ENCODE measurements around the gene PRDX5.
A peak's percentile ranks its signal among the peaks of the same experiment; 100 is the strongest.

The PRDX5 gene

GRCh38 chr11:64324692-64325469 lies 7.0 kb downstream of the PRDX5 start:
- DNase-seq (ENCODE audit: low read depth) = no peak

GRCh38 chr11:64327375-64327774 lies 9.5 kb downstream of the PRDX5 start:
- DNase-seq (ENCODE audit: low read depth) = no peak

- DNase-seq (ENCODE audit: low read depth) = no peak
These were observed 10.1 kb downstream of the PRDX5 start for GRCh38 chr11:64327993-64328392.

DNA sequence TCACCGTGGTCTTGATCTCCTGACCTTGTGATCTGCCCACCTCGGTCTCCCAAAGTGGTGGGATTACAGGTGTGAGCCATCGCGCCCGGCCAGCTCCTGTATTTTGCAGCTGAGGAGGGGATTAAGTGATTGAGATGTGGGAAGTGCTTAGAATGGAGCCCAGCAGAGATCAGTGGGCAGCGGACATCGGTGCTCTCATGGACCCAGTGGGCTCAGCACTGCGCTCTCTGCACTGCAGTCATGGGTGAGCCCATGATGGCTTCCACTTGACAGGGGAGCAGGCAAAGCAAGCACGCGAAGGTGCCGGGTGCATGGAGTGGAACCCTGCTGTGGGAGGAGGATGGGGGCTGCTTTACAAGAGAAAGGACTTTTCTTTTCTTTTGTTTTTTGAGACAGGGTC lies 13.0 kb downstream of the PRDX5 start:
- DNase-seq (ENCODE audit: low read depth) = no peak

DNA sequence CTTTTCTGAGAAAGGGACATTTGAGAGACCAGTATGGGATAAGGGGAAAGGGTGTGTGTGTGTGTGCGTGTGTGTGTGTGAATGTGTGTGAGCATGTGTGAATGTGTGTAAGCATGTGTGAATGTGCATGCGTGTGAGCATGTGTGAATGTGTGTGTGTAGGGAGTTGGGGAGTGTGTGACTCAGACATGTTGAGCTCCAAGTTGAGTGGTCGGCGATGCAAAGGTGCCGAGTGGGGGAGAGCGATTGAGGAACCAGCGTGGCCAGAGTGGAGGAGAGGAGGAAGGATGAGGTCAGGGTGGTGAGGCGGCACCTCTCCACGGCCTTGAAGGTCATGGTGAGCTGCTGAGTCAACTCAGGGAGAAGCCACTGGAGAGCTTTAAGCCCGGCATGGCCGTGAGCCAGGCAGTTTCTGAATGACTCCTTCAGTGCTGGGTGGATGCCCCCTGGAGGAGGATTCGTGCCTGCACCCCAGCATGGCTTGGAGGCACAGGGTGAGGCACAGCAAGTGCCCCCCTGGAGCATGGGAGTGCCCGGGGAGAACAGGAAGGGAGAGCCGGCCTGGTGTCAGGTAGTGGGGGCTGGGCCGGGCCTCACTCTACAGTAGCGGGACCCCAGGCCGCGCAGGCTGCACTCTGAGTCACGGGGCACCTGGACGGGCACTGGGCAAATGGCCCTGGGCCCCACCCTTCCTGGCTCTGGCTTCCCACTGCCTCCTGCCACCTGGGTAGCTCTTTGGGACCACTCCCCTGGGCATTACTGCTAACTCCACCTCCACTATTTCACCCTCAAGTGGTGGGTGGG lies 13.8 kb downstream of the PRDX5 start:
- peak; percentile 79 for DNase-seq (ENCODE audit: low read depth)

- DNase-seq (ENCODE audit: low read depth) = no peak
These were observed 15.6 kb downstream of the PRDX5 start for GRCh38 chr11:64333556-64333955.

DNA sequence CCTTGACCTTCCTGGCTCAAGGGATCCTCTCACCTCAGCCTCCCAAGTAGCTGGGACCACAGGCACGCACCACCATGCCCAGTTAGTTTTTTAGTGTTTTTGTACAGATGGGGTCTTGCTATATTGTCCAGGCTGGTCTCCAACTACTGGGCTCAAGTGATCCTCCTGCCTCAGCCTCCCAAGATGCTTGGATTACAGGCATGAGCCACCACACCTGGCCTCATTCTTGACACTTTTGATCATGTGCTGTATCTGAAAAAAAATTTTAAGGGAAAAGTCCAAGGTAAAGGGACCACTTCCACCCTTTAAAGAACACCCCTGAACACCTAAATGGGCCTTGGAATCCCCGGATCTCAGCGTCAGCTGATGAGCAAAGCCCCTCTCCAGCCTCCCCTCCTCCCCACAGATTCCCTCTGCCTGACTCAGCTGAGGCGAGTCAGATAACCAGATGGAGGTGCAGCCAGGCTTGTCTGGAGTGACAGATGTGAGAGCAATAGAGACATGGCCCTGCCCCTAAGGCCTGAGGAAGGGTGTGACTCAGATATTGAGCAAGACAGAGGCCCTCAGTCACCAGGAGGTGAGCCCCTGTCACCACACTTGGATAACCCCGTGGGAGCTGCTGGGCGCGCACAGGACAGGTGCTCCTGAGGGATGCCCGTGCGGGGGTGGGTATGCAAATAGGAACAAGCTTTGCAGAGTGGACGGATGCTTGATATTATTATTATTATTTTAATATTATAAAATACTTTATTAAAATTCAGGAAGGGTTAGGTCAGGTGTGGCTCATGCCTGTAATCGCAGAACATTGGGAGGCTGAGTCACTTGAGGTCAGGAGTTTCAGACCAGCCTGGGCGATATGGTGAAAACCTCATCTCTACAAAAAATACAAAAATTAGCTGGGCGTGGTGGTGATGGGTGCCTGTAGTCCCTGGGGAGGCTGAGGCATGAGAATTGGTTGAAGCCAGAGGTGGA lies 17.1 kb downstream of the PRDX5 start:
- peak; percentile 62 for DNase-seq (ENCODE audit: low read depth)

- no peak for DNase-seq (ENCODE audit: low read depth)
These were observed 19.8 kb downstream of the PRDX5 start for GRCh38 chr11:64337538-64338249.

- DNase-seq (ENCODE audit: low read depth) = no peak
These were observed 20.8 kb downstream of the PRDX5 start for GRCh38 chr11:64338716-64339115.

DNA sequence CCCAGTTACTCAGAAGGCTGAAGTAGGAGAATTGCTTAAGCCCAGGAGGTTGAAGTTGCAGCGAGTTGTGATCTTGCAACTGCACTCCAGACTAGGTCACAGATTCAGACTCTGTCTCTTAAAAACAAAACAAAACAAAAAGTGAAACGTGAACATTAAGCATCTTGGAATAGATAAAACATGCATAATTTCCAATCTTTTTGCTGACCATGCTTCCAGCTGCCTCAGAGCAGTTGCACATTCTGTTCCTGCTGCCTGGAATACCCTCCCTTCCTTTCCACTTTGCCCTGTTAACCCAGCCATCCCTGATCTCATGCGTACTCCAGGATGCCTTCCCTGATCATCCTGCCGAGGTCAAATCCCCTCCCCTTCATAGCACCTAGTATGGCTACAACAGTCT lies 21.4 kb downstream of the PRDX5 start:
- no peak for DNase-seq (ENCODE audit: low read depth)

DNA sequence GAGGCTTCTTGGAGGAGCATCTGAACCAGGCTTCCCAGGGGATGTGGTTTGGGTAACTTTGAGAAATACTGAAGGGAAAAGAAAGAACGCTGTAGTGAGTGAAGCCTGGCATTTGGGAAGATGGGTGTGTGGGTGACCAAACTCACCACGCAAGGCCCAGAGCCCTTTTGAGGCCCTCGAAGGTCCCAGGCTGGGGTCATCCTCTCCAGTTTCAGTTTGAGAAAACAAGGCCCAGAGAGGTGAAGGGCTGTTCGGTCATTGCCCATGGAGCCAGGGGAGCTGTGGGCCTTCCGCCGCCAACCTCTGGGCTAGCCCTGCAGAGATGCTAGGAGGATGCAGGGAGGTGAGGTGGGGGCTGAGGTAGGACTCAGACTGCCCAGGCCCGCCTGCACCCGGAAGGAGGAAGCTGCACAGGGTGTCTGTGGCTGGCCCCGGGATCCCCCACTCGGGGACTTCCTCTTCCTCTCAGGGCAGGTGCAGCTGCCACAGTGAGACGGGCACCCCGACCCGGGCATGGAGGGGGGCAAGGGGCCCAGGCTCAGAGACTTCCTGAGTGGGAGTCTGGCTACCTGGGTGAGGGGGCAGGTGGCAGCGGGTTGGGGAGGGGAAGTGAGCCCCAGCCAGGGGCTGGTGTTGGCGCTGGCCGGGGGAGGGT lies 22.0 kb downstream of the PRDX5 start, which contains the start of gene CCDC88B:
Gene CCDC88B (plus strand): TSS at position 451 of the 655 bp plus-strand sequence. CDS start 63 bp downstream, at position 514.
- peak; percentile 72 for DNase-seq (ENCODE audit: low read depth)

GRCh38 chr11:64340671-64341335 lies 22.9 kb downstream of the PRDX5 start:
- DNase-seq (ENCODE audit: low read depth) = peak; percentile 74

GRCh38 chr11:64341429-64341828 lies 23.5 kb downstream of the PRDX5 start:
- no peak for DNase-seq (ENCODE audit: low read depth)

DNA sequence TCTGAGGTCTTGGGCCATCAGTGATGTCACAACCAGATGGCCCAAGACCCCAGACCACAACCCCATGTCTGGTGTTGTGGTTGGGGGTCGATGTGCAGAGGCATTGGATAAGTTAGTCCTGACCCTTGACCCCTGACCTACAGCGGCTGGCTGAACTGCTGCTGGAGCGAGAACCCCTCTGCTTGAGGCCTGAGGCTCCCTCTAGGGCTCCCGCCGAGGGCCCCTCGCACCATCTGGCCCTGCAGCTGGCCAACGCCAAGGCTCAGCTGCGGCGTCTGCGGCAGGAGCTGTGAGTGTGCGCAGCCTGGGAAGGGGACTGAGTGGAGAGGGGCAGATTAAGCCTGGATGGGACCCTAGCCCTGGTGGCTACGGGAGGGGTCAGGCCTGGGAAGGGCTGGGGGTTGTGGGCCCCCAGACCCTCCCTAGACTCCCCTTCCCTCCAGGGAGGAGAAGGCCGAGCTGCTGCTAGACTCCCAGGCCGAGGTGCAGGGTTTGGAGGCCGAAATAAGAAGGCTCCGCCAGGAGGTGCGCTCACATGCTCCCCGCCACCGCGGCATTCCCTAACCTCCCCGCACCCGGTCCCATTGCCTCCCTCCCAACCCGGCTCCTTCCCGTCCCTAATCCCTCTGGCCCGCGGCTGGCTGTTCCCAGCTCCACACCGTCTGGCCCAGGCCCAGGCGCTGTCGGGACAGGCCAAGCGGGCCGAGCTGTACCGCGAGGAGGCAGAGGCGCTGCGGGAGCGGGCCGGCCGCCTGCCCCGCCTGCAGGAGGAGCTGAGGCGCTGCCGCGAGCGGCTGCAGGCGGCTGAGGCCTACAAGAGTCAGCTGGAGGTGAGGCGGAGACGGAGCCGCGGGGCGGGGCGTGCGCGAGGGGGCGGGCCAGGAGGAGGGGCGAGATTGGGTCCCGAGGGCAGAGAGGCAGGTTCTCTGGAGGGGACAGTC lies 24.2 kb downstream of the PRDX5 start:
- peak; percentile 94 for DNase-seq (ENCODE audit: low read depth)

DNA sequence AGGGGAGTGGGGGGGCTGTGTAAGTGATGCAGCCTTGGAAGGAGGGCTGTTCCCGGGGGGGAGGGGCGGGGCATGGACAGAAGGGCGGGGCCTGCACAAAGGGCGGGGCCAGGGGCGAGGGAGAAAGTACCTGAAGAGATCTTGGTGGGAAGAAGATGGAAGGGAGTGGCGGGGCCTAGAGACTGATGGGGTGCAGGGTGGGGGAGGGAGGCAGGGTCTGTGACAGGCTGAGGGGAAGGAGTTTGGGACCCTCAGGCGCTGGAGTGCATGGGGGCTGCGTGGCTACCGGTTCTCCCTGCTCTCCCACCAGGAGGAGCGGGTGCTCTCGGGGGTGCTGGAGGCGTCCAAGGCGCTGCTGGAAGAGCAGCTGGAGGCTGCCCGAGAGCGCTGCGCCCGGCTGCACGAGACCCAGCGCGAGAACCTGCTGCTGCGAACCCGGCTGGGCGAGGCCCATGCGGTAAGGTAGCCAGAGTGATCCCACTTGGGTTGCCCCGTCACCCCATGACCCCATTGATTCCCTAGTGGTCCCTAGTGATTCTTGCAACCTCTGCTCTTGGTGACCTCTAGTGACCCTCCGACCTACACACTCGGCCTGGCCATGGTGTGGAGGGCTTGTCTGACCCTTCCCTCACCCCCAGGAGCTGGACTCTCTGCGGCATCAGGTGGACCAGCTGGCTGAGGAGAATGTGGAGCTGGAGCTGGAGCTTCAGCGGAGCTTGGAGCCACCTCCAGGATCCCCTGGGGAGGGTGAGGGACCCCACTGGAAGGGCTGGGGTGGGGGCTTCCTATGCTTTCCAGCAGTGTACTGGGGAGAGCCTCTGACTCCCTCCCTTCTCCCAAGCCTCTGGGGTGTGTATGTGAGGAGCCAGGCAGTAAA lies 25.2 kb downstream of the PRDX5 start:
- DNase-seq (ENCODE audit: low read depth) = no peak

GRCh38 chr11:64343767-64344559 lies 26.0 kb downstream of the PRDX5 start:
- no peak for DNase-seq (ENCODE audit: low read depth)

- DNase-seq (ENCODE audit: low read depth) = no peak
These were observed 26.9 kb downstream of the PRDX5 start for GRCh38 chr11:64344787-64345186.
